ENCODE data around the gene FAP.

Gene FAP

DNA sequence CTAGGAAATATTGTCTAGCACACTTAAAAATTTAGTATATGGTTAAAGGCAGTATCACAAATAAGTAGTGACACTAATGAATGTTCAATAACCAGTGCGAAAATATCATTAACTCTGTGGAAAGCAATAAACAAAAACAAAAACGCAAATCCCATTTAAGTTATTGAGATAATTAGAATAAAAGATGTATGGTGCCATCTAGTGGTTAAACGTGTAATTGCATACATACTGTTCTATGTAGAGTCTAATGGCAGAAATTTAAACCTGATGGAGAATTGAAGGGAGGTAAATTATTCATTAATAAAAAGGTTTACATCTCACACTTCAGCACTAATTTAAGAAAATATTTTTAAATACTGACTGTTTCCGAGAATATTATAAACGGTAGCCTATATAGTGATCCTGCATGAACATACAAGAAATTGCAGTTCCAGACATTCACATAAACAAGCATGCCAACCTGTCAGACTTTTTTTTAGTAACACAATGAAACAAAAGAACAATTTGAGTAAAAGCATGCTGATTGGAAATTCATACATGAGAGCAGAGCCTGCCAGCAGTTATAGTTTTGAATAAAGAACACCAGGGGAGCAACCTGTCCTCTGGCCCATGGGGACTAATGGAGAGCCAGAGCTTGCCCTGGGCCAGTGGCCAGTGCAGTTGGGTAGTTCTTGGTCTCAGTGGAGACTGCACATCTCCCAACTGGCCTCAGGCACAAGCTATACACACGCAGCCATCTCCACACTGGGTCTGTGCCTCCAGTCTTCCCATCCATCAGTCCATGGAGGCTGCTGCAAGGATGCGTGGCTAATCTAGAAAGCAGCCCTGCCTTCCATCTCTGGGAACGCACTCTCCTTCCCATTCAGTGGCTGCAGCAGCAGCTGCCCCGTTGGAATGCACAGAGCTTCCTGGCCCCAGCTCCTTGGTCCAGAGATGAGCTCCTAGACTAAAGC is 119.2 kb downstream of the FAP start:
- Histone ChIP-seq H3K4me3 (ENCODE audit: low read depth, low read length) (no peak overlapping the region), H3K4me1 (ENCODE audit: control insufficient read depth, insufficient read depth, low read length) (no peaks in the 10 kb centered on the region), H3K27ac (ENCODE audit: extremely low read depth, low read depth, low read length) (no peak overlapping the region), H3K9me3 (ENCODE audit: control insufficient read depth, insufficient read depth, low read depth, low read length) (no peaks in the 10 kb centered on the region), H3K36me3 (ENCODE audit: control insufficient read depth in 2 of 2, insufficient read depth in 1 of 2, low read length in 2 of 2) (no peaks in the 10 kb centered on the region)
- TF ChIP-seq ZNF654 (tag by site-specific recombination; IDR thresholded peaks at IDR 0.05; ENCODE audit: low read depth) (peak; percentile 69), CTCF (tag by site-specific recombination; IDR thresholded peaks at IDR 0.05) (0 out of 2 replicates have a peak, but pooled peaks have one; percentile 19), GLIS2 (tag by site-specific recombination; IDR thresholded peaks at IDR 0.05) (no peak), ZNF501 (tag by site-specific recombination; IDR thresholded peaks at IDR 0.05) (no peak), ZNF658 (tag by site-specific recombination; IDR thresholded peaks at IDR 0.05) (no peak)
- POLR2A ChIA-PET: no interaction called here
- CTCF ChIA-PET: interaction anchor here (0.7 to 5.1 kb wide), 14 partner anchors 10 to 901 kb away, joined by 3 to 34 read pairs (median 3); no protein-coding TSS in a partner anchor

Data from HEK293 (cell line).